ENCODE measurements around the gene AFAP1L2.
A peak's percentile ranks its signal among the peaks of the same experiment; 100 is the strongest.
"Not testable (repeated sequence)": the region's sequence is repeated elsewhere in the genome, so short reads cannot be mapped to it uniquely, and the experiment has no call there.

The AFAP1L2 gene

GRCh38 chr10:114335614-114336013 lies 68.7 kb downstream of the AFAP1L2 start:
- DNase-seq (ENCODE audit: low spot score) = no peak

- no peak for DNase-seq (ENCODE audit: low spot score)
These were observed 70.0 kb downstream of the AFAP1L2 start for GRCh38 chr10:114334301-114334700.

DNA sequence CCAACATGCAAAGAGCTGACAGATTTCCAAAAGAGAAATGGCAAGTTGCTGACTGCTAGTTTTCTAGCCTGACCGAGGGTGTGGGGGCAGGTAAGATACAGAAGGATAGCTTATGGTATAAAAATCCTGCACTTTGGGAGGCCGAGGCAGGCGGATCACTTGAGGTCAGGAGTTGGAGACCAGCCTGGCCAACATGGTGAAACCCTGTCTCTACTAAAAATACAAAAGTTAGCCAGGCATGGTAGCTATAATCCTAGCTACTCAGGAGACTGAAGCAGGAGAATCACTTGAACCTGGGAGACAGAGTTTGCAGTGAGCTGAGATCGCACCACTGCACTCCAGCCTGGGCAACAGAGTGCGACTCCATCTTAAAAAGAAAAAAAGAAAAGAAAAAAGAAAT lies 70.9 kb downstream of the AFAP1L2 start:
- not testable (repeated sequence) for DNase-seq (ENCODE audit: low spot score)

DNA sequence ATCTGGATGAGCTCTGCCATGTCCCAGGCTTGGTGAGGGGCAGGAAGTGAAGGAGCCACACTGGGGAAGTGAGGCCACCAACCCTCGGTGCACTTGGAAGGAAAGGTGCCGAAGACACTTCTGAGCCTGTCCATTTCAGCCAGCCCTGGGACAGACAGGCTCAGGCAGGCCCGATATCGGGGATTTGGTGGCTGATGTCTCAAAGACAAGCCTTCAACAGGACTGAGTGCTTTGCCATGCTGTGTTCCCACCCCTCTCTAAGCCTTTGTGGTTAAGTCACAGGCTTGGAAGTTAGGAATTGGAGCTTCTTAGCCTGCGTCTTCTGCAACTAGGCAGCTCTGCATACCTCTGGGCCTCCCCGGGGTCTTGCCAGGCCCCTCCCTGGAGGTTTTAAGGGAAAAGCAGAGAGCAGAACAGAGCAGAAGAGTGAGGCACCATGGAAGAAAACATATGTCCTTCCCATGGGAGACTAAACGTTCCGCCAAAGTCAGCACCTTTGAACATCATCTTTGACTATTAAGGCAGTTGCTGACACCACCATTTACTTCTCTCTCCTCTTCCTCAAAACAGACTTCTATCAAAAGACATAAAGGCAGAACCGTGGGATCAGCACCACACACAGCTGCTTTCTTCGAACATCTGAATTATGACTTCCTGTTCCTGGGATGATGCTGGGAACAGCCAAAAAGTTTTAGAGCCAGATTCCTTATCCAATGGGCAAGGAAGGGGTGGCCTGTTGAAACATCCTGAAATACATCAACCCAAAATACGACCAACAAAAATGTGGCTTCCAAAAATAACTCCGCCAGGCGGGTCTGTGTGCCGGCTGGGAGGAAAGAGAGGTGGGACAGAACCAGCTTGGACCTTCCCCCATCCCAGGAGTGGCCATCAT lies 71.8 kb downstream of the AFAP1L2 start:
- DNase-seq (ENCODE audit: low spot score) = no peak

- no peak for DNase-seq (ENCODE audit: low spot score)
These were observed 74.5 kb downstream of the AFAP1L2 start for GRCh38 chr10:114329634-114330365.

GRCh38 chr10:114328874-114329273 lies 75.4 kb downstream of the AFAP1L2 start:
- DNase-seq (ENCODE audit: low spot score) = no peak

- DNase-seq (ENCODE audit: low spot score) = no peak
These were observed 75.9 kb downstream of the AFAP1L2 start for GRCh38 chr10:114328441-114328812.

- DNase-seq (ENCODE audit: low spot score) = no peak
These were observed 76.5 kb downstream of the AFAP1L2 start for GRCh38 chr10:114327537-114328440.

GRCh38 chr10:114326795-114327194 lies 77.5 kb downstream of the AFAP1L2 start:
- DNase-seq (ENCODE audit: low spot score) = no peak

- no peak for DNase-seq (ENCODE audit: low spot score)
These were observed 81.3 kb downstream of the AFAP1L2 start for GRCh38 chr10:114323023-114323422.

DNA sequence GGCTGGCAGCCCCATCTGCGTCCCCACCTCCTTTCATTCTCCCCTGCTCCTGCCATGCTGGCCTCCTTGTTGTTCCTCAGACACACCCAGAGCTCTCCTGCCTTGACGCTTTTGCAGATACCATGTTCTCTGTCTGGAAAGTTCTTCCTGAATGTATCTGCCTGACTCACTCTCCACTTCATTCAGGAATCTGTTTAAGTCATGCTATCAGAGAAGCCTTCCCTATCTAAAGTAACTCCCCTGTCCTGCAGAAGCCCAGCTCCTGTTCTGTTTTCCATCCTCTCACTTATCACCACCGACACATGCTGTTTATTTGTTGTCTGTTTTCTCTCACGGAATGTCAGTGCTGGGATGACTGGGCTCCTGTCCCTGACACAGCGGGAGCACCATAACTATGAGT lies 82.0 kb downstream of the AFAP1L2 start:
- DNase-seq (ENCODE audit: low spot score) = no peak

DNA sequence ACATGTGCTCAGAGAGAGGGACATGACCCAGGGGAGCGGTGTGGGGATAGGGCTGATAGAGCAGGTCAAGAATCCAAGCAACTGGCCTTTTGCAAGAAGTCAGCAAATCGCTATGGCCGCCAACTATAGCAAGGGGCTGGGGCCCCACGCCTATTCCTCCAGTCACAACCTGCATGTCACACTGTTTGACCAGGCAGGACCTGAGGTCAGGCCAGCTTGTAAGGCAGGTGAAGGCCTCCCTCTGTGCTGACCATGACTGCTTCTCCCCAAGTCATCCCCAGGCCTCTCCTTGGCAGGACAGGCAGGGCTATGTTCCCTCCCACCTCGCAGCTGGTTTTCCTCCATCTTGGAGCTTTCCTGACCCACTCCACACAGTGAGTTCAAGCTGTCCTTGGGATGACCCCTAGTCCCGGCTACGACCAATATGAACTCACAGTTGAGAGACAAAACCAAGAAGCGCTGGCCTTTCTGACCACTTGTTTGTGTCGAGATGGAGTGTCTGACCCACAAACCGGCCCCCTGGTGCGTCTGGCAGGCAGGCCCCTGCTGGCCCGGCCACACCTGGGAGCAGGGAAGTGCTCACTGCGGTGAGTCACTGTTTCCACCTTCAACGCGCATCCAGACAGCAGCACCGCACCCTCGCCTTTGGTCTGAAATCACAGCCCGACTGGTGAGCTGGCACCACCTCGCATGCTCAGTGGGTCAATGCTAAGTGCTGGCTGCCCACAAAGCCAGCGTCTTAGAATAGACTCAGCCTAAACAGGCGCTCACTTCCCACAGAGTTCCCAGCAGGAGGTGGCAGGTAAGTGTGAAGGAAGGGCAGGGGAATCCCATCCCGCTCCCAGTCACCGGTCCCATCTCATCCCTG lies 83.8 kb downstream of the AFAP1L2 start:
- peak; percentile 74 for DNase-seq (ENCODE audit: low spot score)

GRCh38 chr10:114319406-114320248 lies 84.7 kb downstream of the AFAP1L2 start:
- no peak for DNase-seq (ENCODE audit: low spot score)

- no peak for DNase-seq (ENCODE audit: low spot score)
These were observed 87.6 kb downstream of the AFAP1L2 start for GRCh38 chr10:114316744-114317143.

DNA sequence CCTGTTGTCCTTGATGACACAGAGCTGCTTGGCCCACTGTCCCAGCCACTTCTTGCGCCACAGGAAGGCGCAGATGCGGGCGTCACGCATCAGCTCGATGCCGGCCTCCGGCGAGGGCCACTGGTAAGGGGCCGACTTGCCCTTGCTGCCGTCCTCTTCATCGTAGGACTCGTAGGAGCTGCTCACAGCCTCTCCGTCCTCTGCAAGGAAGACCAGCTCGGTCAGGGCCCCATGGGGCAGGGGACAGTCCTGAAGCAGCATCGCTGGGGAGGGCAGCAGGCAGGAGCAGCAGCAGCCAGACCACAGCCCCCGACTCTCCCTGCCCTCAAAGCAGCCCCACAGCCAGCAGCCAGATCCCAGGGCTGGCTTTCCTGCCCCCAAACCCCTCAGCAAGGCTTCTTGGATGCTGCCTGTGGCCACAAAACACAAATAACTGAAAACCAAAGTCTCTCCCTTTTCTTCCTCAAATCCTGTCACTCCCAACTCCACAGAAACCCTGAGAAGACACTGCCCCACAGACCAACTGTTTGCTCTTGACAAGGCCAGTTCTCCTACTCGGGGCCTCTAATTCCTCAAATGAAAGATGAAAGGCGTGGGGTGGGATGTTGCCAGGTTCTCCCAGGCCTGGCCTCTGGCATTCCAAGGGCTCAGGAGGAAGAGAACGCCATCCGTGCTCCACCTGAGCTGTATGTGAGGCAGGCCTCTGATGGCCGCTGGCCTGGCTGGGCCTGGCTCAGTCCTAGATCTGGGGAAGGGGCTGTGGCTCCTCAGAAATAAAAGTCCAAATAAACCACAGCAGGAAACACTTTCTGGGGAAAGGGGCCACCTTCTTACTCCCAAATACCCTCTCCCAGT lies 88.5 kb downstream of the AFAP1L2 start:
- no peak for DNase-seq (ENCODE audit: low spot score)

- DNase-seq (ENCODE audit: low spot score) = no peak
These were observed 90.4 kb downstream of the AFAP1L2 start for GRCh38 chr10:114313866-114314265.

- no peak for DNase-seq (ENCODE audit: low spot score)
These were observed 91.2 kb downstream of the AFAP1L2 start for GRCh38 chr10:114313139-114313538.

- DNase-seq (ENCODE audit: low spot score) = no peak
These were observed 92.6 kb downstream of the AFAP1L2 start for GRCh38 chr10:114311496-114312209.

DNA sequence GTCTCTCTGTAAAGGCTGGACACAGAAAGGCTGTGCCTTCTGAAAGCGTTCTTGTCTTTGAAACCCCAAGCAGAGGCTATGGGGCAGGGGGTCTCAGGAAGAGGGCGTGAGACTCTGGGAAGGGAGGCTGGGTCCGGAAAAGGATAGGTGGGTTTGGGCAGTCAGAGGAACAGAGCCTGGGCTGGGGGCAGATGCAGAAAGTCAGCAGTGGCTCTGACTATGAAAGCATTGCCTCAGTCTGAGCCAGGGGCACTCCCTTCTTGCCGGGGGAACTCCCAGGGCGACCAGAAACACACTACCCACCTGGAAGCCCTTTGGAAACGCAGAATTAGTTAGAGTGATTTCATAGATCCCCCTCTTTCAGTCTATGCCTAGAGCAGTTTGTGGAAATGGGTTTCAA lies 93.3 kb downstream of the AFAP1L2 start:
- no peak for DNase-seq (ENCODE audit: low spot score)

All from iPS-NIHi11 (cell line).